ENCODE data around the gene CNTNAP2.
"Not testable (repeated sequence)": the region's sequence is repeated elsewhere in the genome, so short reads cannot be mapped to it uniquely, and the experiment has no call there.

DNA sequence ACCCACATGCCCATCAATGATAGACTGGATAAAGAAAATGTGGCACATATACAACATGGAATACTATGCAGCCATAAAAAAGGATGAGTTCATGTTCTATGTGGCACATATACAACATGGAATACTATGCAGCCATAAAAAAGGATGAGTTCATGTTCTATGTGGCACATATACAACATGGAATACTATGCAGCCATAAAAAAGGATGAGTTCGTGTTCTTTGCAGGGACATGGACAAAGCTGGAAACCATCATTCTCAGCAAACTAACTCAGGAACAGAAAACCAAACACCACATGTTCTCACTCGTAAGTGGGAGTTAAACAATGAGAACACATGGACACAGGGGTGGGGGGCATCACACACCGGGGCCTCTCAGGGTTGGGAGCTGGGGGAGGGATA is 2314.1 kb downstream of the CNTNAP2 start:
- TF ChIP-seq POLR2A (IDR thresholded peaks at IDR 0.05; ENCODE audit: low read depth, low read length), result not testable (repeated sequence)
- TF ChIP-seq, protein P1, sequence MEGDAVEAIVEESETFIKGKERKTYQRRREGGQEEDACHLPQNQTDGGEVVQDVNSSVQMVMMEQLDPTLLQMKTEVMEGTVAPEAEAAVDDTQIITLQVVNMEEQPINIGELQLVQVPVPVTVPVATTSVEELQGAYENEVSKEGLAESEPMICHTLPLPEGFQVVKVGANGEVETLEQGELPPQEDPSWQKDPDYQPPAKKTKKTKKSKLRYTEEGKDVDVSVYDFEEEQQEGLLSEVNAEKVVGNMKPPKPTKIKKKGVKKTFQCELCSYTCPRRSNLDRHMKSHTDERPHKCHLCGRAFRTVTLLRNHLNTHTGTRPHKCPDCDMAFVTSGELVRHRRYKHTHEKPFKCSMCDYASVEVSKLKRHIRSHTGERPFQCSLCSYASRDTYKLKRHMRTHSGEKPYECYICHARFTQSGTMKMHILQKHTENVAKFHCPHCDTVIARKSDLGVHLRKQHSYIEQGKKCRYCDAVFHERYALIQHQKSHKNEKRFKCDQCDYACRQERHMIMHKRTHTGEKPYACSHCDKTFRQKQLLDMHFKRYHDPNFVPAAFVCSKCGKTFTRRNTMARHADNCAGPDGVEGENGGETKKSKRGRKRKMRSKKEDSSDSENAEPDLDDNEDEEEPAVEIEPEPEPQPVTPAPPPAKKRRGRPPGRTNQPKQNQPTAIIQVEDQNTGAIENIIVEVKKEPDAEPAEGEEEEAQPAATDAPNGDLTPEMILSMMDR (conservative IDR thresholded peaks at IDR 0.05; ENCODE audit: low read depth, low read length), result not testable (repeated sequence)
